Neuron (in vitro differentiated cells): Measurements from ENCODE around the gene THADA.
"Not testable (repeated sequence)": the region's sequence is repeated elsewhere in the genome, so short reads cannot be mapped to it uniquely, and the experiment has no call there.

Experiments
- H2AFZ ChIP-seq: one replicate; pipeline ENCODE4 v1.6.1; 2013; ENCODE audit warnings: low read depth, mild to moderate bottlenecking, inconsistent platforms, low read length, moderate library complexity
- H3K27me3 ChIP-seq: one replicate; pipeline ENCODE4 v1.6.1; 2013; ENCODE audit warnings: low read length; ENCODE audit not compliant: insufficient read depth
- H3K36me3 ChIP-seq: one replicate; pipeline ENCODE4 v1.6.1; 2013; ENCODE audit warnings: low read length; ENCODE audit not compliant: insufficient read depth
- H3K4me1 ChIP-seq: one replicate; pipeline ENCODE4 v1.6.1; 2013; ENCODE audit warnings: low read length; ENCODE audit not compliant: insufficient read depth
- H3K4me3 ChIP-seq: 2 replicates; pipeline ENCODE4 v1.5.1; 2013; ENCODE audit warnings: mild to moderate bottlenecking, low read length, moderate library complexity
- H3K9me3 ChIP-seq: one replicate; pipeline ENCODE4 v1.6.1; 2013; ENCODE audit warnings: low read length

THADA gene

DNA sequence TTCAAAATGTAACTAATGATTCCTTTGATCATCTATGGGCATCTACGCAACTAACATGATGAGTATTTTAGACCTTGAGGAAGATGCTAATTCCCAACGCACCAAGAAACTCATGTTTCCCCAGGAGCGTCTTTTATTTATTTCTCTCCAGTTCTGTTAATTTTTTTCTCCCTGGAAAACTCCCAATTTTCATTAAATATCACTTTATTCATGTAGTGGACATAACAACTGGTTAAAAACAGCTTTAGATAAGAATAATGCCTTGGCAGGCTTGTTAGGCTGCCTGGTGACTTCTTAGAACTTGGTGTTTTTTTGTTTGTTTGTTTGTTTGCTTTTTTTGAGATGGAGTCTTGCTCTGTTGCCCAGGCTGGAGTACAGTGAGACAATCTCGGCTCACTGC lies 306.5 kb downstream of the THADA start:
- no peak overlapping the region for H3K4me3 ChIP-seq
- H3K4me1 ChIP-seq, result no peaks in the 10 kb centered on the region
- H3K27me3 ChIP-seq, result no peaks in the 10 kb centered on the region
- H3K36me3 ChIP-seq, result peaks cover 31% of the 10 kb centered on the region
- H2AFZ ChIP-seq, result no peak overlapping the region
- peaks cover 27% of the 10 kb centered on the region for H3K9me3 ChIP-seq

GRCh38 chr2:43288417-43289305 lies 307.2 kb downstream of the THADA start:
- H3K4me3 ChIP-seq, result no peak overlapping the region
- no peaks in the 10 kb centered on the region for H3K4me1 ChIP-seq
- peaks cover 33% of the 10 kb centered on the region for H3K9me3 ChIP-seq
- no peaks in the 10 kb centered on the region for H3K27me3 ChIP-seq
- no peak overlapping the region for H2AFZ ChIP-seq
- peaks cover 35% of the 10 kb centered on the region for H3K36me3 ChIP-seq

DNA sequence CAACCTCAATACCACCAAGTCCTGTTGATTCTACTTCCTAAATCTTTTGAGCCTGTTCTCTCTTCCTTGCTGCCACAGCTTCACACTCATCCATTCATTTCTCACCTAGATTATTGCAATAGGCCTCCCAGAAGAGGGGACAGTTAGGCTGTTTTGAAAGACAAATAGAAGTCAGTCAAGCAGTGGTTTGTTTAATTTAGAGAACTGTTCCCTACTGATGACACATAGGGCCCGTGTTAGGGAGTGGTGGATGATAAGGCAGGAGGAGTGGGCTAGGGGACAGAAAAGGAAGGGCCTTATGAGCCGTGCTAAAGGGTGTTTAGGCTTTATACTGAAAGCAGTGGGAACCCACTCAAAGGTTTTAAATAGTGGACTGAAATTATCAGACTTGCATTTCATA lies 309.9 kb downstream of the THADA start:
- H3K27me3 ChIP-seq, result no peaks in the 10 kb centered on the region
- no peak overlapping the region for H2AFZ ChIP-seq
- peaks cover 32% of the 10 kb centered on the region for H3K9me3 ChIP-seq
- H3K4me3 ChIP-seq, result no peak overlapping the region
- no peaks in the 10 kb centered on the region for H3K4me1 ChIP-seq
- peaks cover 40% of the 10 kb centered on the region for H3K36me3 ChIP-seq

- Histone ChIP-seq H3K4me1 (no peaks in the 10 kb centered on the region), H2AFZ (no peak overlapping the region), H3K9me3 (peaks cover 34% of the 10 kb centered on the region), H3K4me3 (no peak overlapping the region), H3K36me3 (peaks cover 35% of the 10 kb centered on the region), H3K27me3 (no peaks in the 10 kb centered on the region)
Observed at GRCh38 chr2:43284967-43285366, 310.9 kb downstream of the THADA start.

GRCh38 chr2:43284347-43284746 lies 311.5 kb downstream of the THADA start:
- not testable (repeated sequence) for H3K4me3 ChIP-seq, H3K4me1 ChIP-seq, H3K27me3 ChIP-seq, H2AFZ ChIP-seq
- Histone ChIP-seq H3K36me3 (peaks cover 35% of the 10 kb centered on the region), H3K9me3 (peaks cover 34% of the 10 kb centered on the region)

DNA sequence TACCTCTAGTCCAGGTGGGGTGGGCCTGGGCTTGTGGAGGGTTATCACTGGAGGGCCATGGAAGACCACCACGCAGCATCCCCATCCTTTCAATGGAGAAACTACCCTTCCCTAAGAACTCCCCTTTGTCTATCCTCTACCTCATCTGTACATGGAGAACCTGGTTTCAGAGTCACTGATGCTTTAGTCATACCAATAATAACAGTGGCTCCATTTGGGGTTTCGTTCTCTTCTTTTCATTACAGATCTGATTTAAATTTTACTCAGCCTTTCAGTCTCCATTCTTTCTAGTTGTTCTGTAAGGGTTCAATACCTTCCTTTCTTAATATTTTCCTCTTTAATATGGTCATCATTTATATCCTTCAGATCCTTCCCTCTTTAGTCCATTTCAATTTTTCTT lies 314.8 kb downstream of the THADA start:
- Histone ChIP-seq H3K9me3 (peaks cover 28% of the 10 kb centered on the region), H3K36me3 (peaks cover 26% of the 10 kb centered on the region), H3K4me3 (no peak overlapping the region), H2AFZ (no peak overlapping the region), H3K27me3 (no peaks in the 10 kb centered on the region), H3K4me1 (no peaks in the 10 kb centered on the region)

DNA sequence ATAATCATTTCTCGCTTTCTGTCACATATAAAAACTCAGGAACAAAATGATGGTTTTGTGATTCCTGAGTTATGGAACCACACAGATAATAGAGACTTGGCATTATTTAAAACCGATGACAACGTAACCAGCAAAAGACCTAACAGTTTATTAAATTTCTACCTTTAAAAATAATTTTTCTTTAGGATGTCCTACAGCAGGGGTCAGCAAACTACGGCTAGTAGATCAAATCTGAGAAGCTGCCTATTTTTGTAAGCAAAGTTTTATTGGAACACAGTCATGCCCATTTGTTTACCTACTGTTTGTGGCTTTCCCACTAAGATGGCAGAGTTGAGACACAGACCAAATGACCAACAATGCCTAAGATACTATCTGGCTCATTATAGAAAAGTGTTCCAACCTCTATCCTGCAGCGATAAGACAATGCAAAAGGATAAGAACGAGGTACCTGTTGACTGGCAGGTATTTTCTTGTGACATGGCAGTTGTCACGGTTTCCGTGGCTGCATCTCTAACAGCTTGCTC lies 316.5 kb downstream of the THADA start:
- Histone ChIP-seq H3K27me3 (no peaks in the 10 kb centered on the region), H3K4me1 (no peaks in the 10 kb centered on the region), H3K4me3 (no peak overlapping the region), H3K9me3 (peaks cover 15% of the 10 kb centered on the region), H3K36me3 (peaks cover 15% of the 10 kb centered on the region), H2AFZ (no peak overlapping the region)

- no peaks in the 10 kb centered on the region for H3K27me3 ChIP-seq
- peaks cover 9% of the 10 kb centered on the region for H3K9me3 ChIP-seq
- no peak overlapping the region for H3K4me3 ChIP-seq
- H3K36me3 ChIP-seq, result peaks cover 10% of the 10 kb centered on the region
- H2AFZ ChIP-seq, result no peak overlapping the region
- no peaks in the 10 kb centered on the region for H3K4me1 ChIP-seq
Observed at GRCh38 chr2:43278564-43279220, 317.1 kb downstream of the THADA start.

- Histone ChIP-seq H2AFZ (no peak overlapping the region), H3K4me1 (no peaks in the 10 kb centered on the region), H3K4me3 (no peak overlapping the region)
Observed at GRCh38 chr2:43276962-43277391, 318.9 kb downstream of the THADA start.

GRCh38 chr2:43276266-43276941 lies 319.4 kb downstream of the THADA start:
- Histone ChIP-seq H3K9me3 (peaks cover 3% of the 10 kb centered on the region), H3K27me3 (no peaks in the 10 kb centered on the region), H3K4me1 (no peaks in the 10 kb centered on the region), H3K36me3 (peaks cover 3% of the 10 kb centered on the region), H3K4me3 (no peak overlapping the region), H2AFZ (no peak overlapping the region)

More at GRCh38 chr2:43276962-43277391, 318.9 kb downstream of the THADA start:
- Histone ChIP-seq H3K27me3 (no peaks in the 10 kb centered on the region), H3K36me3 (peaks cover 3% of the 10 kb centered on the region), H3K9me3 (peaks cover 3% of the 10 kb centered on the region)

GRCh38 chr2:43274721-43275120 lies 321.1 kb downstream of the THADA start:
- Histone ChIP-seq H3K27me3 (no peaks in the 10 kb centered on the region), H3K4me3 (no peak overlapping the region), H3K9me3 (no peaks in the 10 kb centered on the region), H3K4me1 (no peaks in the 10 kb centered on the region), H3K36me3 (no peaks in the 10 kb centered on the region), H2AFZ (no peak overlapping the region)

DNA sequence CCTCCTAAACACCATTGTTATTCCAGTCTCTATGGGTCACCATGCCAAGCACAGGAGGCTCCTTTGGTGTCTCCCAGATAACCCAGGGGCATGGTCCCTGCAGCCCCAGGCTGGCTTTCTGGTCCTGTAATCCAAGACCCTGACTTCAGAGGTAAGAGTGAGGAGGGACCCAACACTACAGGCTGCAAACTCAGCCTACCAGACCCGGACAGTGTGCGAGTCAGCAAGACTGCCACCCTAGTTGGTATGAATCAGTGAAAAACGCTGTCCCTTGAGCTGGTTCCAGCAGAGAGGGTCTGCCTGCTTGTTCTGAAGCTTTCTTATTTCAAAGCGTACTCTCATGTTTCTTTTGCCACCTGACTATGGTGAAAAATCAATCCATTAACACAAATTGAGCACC lies 321.8 kb downstream of the THADA start:
- Histone ChIP-seq H2AFZ (no peak overlapping the region), H3K9me3 (no peaks in the 10 kb centered on the region), H3K4me1 (peaks cover 5% of the 10 kb centered on the region)

DNA sequence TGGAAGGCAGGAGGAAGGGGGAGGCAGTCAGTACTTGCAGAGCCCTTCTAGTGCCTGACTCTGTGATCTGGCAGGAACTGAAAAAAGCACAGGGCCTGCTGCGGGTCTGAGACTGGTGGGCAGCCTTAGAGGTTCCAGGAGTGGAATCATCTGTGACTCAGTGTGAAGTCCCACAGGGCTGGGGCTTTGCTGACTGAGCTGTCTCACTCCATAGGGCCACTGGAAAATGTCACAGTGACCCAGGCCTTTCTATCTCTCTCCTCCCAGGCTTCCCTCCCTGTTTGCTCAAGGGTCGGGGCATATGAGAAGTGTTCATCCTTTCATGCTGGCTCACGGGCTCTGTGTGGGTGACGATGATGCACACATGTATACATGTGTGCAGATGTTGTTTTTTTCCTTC lies 322.3 kb downstream of the THADA start:
- no peaks in the 10 kb centered on the region for H3K9me3 ChIP-seq
- H3K36me3 ChIP-seq, result no peaks in the 10 kb centered on the region
- H3K4me1 ChIP-seq, result peaks cover 7% of the 10 kb centered on the region
- H2AFZ ChIP-seq, result no peak overlapping the region
- H3K27me3 ChIP-seq, result no peaks in the 10 kb centered on the region
- H3K4me3 ChIP-seq, result no peak overlapping the region

More for the DNA sequence above, 321.8 kb downstream of the THADA start:
- no peaks in the 10 kb centered on the region for H3K27me3 ChIP-seq
- H3K4me3 ChIP-seq, result no peak overlapping the region
- H3K36me3 ChIP-seq, result no peaks in the 10 kb centered on the region
